ENCODE results near the gene CFAP251.

Gene CFAP251

DNA sequence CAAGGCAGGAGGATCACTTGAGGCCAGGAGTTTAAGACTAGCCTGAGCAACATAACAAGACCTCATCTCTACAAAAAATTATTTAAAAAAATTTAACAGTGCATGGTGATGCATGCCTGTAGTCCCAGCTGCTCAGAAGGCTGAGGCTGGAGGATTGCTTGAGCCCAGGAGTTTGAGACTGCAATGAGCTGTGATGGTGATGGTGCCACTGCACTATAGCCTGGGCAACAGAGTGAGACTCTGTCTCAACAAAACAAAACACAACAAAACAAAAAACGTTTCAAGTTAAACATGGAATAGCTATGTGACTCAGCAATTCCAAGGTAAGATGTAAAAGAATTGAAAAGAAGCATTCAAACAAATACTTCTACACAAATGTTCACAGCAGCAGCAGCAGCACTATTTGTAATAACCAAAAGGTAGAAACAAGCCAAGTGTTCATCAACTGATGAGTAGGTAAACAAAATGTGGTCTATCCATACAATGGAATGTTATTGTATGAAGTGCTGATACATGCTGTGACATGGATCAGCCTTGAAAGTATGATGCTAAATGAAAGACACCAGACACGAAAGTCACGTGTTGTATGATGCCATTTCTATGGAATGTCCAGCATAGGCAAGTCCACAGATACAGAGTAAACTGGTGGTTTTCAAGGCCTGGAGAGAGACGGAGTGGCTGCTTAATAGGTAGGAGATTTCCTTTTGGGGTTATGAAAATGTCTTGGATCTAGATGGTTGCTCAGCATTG, 31.4 kb downstream of the CFAP251 start:
- DNase-seq: no peak

DNA sequence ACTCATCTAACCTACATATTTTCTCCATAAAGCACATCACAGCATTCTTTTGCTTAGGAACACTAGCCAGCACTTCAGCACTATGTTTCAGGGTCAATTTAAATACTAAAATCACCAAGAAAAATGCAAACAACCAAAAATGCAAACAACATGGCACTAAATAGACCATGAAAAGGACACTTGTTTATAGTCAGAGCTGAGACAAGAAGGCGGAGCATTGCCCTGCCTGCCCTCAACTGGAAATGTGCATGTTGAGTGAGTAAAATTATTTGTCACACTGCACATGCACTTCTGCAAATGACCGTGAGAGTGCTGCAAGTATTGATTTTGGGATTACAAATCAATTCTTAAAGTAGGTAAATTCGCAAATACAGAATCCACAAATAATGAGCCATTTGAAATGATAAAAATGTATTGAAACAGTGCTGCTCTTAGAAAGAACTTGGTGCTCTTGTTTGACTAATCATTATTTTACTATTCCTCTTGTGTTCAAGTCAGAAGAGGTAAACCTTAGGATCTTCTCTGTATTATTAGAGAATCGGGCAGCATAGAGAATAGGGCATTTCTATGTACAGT, 34.8 kb downstream of the CFAP251 start:
- no peak for DNase-seq

DNA sequence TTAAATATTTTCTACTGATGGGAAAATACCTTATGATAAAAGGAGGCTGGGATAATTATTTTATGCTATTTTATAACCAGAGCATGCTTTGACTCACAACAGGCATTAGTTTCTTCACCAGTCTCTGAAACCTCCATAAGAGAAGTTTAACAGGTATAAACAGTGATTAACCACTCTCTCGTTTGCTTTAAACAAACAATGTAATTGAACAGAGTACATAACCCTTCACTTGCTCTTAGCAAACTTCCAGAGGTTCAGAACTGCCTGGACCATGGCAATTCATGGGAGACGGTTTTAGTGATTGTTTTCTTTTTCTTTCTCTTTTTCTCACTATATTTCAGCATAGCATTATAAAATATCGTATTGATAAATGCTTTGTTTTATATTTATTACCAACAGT, 35.3 kb downstream of the CFAP251 start:
- DNase-seq: no peak

DNA sequence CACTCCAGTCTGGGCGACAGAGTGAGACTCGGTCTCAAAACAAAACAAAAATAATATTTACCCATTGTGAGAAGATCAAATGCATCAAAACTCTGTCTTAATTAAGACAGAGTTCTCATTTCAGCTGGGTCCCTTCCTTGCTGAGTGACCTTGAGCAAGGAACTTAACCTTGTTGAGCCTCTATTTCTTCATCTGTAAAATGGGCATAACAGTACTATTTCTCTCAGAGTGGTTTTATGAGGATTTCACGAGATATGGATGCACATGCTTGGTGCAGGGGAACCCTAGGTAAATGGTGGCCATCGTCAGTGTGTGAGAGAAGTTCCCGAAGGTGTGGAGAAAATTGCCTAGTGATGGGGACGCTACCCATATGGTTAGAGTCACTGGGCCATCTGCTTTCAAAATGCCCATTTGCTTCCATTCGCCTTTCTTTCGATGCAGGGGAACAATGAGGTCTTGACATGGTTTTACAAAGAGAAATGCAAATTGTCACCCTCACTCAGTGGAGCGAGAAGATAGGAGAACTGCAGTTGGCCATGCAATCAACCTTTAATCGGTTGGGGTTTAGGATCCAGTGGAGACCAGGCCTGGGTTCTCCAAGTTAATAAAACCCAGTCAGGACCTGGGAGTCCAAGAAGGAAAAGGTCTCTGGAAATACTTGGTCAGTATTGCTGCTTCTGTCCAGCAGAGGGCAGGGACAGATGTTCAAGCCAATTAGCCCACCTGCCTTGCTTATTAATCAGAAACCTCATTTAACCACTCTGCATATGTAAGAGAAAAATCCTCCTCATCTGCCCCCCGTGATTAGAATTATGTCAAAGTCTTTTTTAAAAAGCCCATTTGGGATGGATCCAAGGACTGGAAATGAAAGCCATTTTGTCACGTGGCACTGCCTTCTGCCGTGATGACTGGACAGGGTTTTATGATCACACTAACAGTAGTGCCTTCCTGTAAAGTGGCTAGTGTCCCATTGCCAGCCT, 37.2 kb downstream of the CFAP251 start:
- DNase-seq: no peak

DNA sequence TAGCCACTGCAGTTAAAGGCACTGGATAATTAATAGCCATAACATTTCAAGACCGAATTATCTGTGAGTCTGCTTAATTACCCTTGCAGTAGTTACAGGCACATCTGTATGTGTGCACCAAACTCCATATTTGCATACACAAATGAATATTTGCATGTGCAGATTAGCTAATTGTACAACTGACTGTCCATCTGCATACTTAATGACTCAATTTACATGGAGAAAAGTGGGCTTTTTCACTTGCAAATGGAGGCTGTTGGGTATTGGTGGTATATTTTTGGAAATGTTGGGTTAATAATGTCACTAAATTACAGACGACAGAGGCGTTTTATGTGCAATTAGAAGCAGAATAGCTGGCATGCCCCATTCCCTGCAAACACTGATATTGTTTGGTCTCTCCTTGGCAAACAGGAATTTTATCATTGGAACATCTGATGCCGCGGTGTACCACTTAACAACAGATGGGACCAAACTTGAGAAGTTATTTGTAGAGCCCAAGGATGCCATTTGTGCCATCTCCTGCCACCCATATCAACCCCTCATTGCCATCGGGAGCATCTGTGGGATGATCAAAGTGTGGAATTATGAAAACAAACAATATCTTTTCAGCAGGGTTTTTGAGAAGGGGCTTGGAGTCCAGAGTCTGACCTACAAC, 39.6 kb downstream of the CFAP251 start:
- DNase-seq: no peak

DNA sequence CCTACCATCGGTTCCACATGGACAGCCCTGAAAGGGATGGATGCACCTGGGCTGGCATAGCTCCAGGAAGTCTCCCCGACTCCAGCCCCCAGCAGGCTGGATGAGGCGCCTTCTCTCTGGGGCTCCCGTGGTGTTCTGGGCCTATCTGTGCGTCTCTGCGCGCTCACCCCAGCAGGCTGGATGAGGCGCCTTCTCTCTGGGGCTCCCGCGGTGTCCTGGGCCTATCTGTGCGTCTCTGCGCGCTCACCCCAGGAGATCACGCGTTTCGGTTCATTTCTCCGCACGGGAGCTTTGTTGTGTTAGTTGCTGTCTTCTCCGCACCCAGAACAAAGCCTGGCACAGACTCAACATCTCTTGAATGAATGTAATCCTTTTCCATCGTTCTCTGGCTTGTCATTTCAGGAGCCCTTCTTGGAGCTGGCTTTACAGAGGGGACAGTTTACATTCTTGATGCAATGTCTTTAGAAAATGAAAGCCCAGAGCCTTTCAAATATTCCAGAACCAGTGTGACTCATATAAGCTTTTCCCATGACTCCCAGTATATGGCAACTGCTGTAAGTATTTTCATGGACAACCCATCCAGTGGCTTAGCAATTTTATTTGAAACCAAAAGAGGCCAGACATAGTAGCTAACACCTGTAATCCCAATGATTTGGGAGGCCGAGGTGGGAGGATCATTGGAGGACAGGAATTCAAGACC, 40.3 kb downstream of the CFAP251 start:
- no peak for DNase-seq

DNA sequence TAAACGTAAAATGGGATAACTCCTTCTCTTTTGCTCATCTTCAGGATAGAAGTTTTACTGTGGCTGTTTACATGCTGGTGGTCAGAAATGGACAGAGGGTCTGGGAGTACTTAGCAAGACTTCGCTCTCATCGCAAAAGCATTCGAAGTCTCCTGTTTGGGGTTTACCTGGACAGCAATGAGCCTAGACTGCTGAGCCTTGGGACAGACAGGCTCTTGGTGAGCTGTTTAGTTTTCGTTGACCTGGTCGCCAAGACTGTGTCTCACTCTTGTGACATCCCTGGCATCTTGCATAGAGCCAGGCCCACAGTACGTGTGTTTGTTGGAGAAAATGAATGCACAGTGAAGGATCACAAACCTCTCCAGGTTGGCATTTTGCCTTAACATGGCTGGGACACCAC, 42.1 kb downstream of the CFAP251 start:
- DNase-seq: no peak

DNA sequence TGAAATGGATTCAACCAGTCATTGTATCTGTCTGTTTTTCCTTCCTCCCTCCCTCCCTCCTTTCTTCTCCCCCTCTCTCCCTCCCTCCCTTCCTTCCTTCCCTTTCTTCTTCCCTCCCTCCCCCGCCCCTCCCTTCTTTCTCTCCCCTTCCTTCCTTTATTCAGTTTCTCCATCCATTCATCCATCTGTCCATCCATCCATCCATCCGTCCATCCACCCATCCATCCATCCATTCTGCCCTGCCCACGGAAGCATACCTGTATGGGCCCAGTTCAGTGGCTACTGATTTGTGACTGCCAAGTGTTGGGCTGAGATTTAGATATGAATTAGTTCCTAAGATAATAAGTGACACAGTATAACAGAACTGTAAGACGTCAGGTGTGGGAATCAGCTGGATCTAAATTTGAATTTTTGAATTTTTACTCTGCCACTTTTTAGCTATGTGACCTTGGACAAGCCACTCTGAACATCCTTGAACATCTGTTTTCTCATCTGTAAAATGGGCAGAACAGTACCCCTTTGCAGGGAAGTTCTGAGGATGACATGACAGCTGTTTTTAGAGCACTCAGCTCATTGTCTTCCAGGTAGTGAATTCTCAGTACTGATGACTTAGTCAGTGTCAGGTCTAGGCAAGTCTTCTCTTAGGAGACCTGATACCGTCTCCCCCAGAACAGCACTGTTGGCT, 42.9 kb downstream of the CFAP251 start:
- no peak for DNase-seq

DNA sequence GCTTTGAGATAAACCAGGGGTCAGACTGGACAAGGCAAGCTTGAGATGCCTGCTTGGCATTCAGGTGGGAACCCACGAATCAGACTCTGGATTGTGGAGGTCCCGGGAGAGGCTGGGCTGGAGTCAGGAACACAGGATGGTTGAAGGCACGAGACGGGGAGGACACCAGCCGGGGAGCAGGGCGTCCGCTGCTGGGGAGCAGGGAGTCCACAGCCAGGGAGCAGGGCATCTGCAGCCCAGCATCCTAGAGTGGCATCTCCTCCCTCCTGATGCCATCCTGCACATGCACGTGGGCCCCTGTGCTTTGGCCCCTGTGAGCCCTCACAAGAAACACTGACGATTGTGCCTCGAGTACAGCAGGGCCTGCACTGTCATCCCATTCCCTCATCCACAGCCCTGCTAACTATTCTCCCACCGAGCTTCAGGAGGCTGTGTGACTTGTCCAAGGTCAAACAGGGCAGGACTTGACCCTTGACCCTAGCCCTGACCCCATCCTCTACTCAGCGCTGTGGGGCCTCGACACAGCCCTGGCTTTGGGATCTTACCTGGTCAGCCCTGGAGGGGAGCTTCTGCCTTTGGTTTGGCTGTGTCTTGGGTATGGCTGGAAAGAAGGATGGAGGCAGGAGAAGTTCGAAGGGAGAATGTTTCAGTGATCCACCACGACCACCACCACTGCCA, 45.1 kb downstream of the CFAP251 start:
- DNase-seq: no peak

DNA sequence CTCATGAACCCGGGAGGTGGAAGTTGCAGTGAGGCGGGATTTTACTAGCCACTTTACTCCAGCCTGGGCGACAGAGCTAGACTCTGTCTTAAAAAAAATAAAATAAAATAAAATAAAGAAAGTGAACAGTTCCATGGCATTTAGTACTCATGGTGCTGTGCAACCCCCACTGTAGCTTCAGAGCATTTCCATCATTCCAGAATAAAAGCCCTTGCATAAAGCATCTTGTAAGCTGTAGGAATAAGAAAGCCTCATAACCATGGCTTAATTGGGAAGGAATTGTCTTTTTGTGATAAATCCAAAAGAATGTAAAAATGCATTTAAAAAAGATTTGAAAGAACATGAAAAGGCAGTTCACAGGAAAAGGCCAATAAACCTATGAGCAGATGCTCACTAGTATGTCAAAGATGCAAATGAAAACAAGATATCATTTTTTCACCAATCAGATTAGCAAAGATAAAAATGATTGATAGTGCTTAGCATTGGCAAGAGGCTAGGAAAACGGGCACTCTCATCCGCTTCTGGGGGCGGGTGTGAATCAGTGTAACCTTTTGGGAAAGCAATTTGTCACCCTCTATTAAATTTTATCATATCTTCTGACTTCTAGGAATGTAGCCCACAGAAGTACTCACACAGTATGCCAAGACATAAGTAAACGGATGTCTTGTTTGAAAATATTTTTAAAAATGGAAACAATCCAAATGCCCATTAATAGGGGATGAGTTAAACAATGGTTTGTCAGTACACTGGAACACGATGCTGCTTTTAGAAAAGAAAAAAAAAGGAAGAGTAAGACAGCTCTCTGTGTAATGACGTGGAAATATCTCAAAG, 46.6 kb downstream of the CFAP251 start:
- no peak for DNase-seq

DNA sequence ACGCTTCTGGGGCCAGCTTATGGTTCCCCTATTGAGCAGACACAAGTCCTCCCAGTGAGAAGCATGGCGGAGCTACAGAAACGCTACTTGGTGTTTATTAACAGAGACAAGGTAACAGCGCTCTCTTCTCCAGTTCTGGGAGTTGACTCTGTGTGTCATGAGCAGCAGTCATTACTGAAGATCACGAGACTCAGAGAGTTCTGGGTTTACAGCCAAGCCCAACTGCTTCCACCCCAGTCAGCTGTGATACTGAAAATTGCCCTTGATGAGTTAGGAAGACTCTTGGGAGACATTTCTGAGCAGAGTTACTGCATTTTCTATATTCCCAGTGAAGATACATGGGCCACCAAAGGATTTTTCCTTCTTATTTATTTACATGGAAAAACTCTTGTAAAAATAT, 48.6 kb downstream of the CFAP251 start:
- DNase-seq: no peak

DNA sequence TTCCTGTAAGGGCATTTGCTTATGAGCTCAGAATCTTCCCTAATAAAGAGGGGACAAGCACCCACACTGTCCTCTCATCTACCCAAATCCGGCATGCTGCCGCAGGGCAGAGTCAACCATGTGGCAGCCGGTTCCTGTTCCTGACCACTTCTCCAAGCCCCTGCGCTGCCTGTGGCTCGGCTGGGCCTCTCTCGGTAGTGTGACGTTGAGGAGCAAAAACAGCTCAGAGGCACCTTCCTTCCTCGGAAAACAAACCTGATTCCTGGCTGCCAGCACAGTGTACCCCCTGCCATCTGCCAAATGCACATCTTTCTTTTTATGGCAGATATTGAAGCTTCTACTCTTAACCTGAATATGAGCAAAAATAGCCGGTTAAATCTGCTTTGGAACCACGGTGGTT, 50.5 kb downstream of the CFAP251 start:
- no peak for DNase-seq

DNA sequence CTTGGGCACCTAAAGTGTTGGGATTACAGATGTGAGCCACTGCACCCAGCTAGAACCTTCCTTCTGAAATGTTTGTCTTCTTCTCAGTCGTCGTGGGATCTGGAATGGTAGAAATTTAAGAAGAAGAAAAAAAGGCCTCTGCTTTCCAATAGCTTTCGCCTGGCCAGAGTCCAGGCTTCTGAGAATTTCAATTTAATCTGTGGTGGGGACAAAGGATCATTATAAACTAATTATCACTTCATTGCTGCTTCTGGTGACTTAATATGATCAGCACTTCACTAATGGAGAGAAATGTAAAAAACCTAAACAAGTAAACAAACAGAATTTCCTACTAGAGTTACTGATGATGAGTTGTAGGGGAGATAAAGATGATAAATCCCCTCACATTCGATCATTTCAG, 51.3 kb downstream of the CFAP251 start:
- DNase-seq: no peak

DNA sequence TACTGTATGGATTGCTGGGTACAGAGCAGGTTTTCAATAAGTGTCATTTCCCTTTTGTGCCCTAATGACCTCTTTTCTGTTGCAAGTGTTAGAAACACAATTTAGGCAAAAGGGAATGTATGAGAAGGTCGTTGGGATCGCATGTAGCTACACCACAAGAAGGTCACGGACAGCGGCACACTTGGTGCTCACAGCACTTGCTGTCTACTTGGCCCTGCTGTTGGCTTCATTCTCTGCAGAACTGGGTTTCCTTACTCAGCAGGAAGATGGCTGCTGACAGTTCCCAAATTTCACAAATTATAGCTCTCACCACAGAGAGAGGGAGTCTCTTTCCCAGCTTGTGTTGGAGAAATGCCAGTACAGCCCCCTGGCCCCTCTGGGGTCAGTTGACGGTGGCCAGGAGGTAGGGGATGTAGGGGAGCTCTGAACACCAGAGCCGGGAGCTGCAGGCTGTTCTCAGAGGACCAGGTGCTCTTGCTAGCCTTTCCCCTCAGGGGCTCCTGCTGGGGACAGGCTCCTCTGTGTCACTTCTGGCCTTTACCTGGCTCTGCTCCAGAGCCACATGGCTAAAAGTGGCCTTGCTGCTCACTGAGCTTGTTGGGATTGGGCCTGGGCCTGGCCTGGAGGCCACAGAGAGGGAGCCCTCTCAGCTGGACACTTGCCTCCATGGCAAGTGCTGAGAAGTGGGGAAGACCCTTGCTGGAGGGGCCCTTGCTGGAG, 52.3 kb downstream of the CFAP251 start:
- no peak for DNase-seq

DNA sequence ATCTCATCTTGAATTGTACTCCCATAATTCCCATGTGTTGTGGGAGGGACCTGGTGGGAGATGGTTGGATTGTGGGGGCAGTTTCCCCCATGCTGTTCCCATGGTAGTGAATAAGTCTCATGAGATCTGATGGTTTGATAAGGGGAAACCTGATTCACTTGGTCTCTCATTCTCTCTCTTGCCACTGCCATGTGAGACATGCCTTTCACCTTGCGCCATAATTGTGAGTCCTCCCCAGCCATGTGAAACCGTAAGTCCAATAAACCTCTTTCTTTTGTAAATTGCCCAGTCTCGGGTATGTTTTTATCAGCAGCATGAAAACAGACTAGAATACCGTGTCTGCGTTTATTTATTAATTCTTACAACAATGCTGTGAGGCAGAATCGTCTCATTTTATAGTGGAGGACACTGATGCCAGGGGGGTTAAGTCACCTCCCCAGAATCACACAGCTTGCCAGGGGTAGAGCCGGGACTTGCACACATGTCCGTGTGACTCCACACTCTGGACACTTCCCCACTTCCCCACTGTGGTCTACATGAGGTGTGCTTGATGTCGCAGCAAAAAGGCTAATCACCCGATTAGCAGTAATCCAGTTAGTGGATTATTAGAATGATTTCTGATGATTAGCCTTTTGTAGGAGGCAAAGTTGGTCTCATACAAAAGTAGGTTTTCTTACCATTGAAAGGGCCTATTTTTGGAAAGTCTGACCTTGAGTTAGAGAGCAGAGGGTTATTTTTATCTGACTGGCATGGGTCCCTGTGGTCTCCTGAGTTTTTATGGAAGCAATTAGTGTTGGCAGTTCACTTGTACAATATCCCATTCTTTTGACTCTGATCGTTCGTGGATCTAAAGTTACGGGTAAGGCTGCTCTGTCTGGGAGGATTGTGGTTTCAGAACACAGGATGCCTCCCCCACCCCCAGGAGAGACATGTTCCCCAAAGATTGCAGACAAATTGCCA, 55.9 kb downstream of the CFAP251 start:
- DNase-seq: no peak

DNA sequence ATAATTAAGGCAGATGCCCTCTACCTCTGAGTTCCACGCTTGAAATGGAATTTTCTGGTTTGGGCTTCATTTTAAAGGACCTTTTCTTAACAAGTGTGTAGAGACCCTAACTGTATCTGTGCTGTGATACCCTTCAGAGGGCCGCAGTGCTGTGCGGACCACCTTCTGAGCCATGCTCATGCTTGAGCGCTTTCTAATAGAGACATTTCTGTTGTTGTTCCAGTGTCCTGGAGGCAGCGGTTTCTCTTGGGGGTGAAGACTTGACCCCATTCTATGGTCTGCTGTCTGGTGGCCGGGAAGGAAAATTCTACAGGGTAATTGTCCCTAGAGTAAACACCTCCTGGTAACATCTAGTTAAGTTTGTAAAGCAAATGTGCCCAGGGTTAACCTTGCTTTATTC, 56.6 kb downstream of the CFAP251 start:
- DNase-seq: no peak

DNA sequence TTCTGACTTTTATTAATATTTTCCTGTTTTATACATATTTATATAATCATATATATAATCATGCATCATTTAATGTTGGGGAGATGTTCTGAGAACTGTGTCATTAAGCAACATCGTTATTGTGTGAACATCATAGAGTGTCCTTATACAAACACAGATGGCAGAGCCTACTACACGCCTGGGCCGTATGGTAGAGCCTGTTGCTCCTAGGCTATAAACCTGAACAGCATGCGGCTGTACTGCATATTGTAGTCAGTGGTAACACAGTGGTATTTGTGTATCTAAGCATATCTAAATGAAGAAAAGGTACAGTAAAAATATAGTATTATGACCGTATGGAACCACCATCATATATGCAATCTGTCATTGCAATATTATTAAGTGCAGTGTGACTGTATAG, 58.6 kb downstream of the CFAP251 start:
- DNase-seq: no peak

DNA sequence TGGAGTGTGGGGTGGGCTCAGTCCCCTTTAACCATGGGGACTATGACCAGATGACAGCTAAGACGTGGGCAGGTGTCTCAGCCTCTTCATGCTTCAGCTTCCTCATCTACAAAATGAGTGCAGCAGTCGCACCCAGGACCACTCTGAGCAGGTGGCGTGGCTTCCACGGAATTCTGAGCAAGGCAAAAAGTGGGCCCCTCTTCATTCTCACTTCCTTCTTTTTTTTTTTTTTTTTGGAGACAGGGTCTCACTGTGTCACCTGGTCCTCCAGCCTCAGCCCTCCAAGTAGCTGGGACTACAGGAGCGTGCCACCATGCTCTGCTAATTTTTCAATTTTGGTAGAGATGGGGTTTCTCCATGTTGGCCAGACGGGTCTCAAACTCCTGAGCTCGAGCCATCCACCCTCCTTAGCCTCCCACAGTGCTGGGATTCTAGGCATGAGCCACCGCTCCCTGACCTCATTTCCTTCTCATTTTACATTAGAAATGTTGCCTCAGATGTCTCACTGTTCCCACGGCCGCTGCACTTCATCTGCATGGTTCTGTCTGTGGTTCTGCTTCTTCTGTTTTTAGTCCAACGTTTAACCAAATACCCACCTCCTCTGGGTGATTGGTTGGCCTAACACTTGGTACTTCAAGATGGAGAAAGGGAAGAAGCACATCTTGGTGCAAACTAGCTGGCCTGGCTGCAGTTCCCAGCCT, 61.9 kb downstream of the CFAP251 start:
- DNase-seq: no peak

Data from NCI-H1436 (cell line).